Breast epithelium (tissue), 4 donors: Measurements from ENCODE around the gene BORCS6. TPM values are rescaled to one million over a fixed set of nuclear protein-coding genes. Genes with fewer than 3 reads are reported as not detected.

ENCODE experiments used
- DNase-seq, 2 donors: peaks; one replicate each; pipeline ENCODE4 v3.0.0-alpha.2; 2019; ENCODE audit warnings: low spot score in 2 of 2
- H3K27ac ChIP-seq, 2 donors: fragments of 200-600 bp; sonication (generic) in 1 of 2; one replicate each; pipeline ENCODE4 v1.5.1; 2016 to 2019; ENCODE audit warnings: mild to moderate bottlenecking in 1 of 2
- H3K27me3 ChIP-seq, 2 donors: fragments of 200-600 bp; sonication (generic) in 1 of 2; one replicate each; pipeline versions ENCODE4 v1.5.1 to v1.6.0; 2017 to 2019; ENCODE audit warnings: control low read depth in 1 of 2, mild to moderate bottlenecking in 1 of 2
- H3K36me3 ChIP-seq: fragments of 200-600 bp; one replicate; pipeline ENCODE4 v1.5.1; 2019
- H3K4me1 ChIP-seq, 2 donors: fragments of 200-600 bp; sonication (generic); one replicate each; pipeline ENCODE4 v1.5.1; 2016 to 2019; ENCODE audit warnings: control low read depth in 1 of 2
- H3K4me3 ChIP-seq, 3 donors: fragments of 200-600 bp; sonication (generic); 1 replicate in 2 of 3; 2 replicates in 1 of 3; pipeline ENCODE4 v1.5.1; 2016 to 2019; ENCODE audit warnings: mild to moderate bottlenecking in 3 of 3, moderate library complexity in 2 of 3
- H3K9me3 ChIP-seq, 2 donors: fragments of 200-600 bp; sonication (generic) in 1 of 2; one replicate each; pipeline ENCODE4 v1.5.1; 2016 to 2019; ENCODE audit warnings: control low read depth in 1 of 2
- POLR2A ChIP-seq: fragments of 450-650 bp; IDR thresholded peaks from one replicate; pipeline ENCODE4 v1.6.1; 2016; ENCODE audit warnings: antibody characterized with exemption, mild to moderate bottlenecking, moderate library complexity
- POLR2AphosphoS5 ChIP-seq, 3 donors: sonication (generic); formaldehyde crosslinking; IDR thresholded peaks; one replicate each; pipeline ENCODE4 v1.6.1; 2017; ENCODE audit warnings: antibody characterized with exemption in 3 of 3
- intact Hi-C: fragments of 100-400 bp; cut with DNase I; formaldehyde crosslinking; loops from one replicate; pipeline ENCODE4 v1.15.1; 2023; ENCODE audit warnings: low total_unique reads
- total RNA-seq, 3 donors: library from RNA; depleted of rRNA; stranded (reverse); fragments of >200 nt; gene quantifications; one replicate each; pipeline ENCODE4 v1.1.0, GENCODE V29; 2016
- TF ChIP-seq, protein P1 (sequence below), 3 donors: fragments of 450-650 bp; IDR thresholded peaks; one replicate each; pipeline ENCODE4 v1.5.1; 2016 to 2017; ENCODE audit warnings: antibody characterized with exemption in 3 of 3, mild to moderate bottlenecking in 3 of 3, moderate library complexity in 3 of 3

The BORCS6 gene
- total RNA-seq, 3 donors from 2014 or later: 8.5 to 11.5 (median 10.8) TPM

DNA sequence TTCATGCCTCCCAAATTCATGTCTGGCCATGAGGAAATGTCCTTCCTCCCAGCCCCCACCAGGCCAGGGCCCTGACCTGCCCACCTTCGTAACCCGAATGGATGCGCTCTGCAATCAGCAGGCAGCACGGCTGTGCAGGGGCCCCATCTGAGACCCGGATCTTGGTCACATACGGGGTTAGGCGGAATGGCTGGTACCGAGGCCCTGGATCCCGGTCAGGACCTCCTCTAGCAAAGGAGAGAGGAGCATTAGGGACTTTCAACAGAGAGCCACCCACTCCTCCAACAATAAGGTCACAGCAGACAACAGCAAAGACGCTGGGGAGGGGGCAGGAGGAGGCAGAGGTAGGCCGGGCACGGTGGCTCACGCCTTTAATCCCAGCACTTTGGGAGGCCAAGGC lies 41.4 kb downstream of the BORCS6 start:
- Histone ChIP-seq H3K9me3 (no peaks in the 10 kb centered on the region), H3K27me3 (no peaks in the 10 kb centered on the region), H3K27ac (peak overlapping the region; percentile 65 to 99), H3K4me3 (peak overlapping the region in 1 of 3 donors; percentile 13), H3K4me1 (peaks cover 10 to 13% of the 10 kb centered on the region in 2 donors), H3K36me3 (peaks cover 45% of the 10 kb centered on the region)
- DNase-seq: no peak
- intact Hi-C loops: no loop called here
- TF ChIP-seq, protein P1, sequence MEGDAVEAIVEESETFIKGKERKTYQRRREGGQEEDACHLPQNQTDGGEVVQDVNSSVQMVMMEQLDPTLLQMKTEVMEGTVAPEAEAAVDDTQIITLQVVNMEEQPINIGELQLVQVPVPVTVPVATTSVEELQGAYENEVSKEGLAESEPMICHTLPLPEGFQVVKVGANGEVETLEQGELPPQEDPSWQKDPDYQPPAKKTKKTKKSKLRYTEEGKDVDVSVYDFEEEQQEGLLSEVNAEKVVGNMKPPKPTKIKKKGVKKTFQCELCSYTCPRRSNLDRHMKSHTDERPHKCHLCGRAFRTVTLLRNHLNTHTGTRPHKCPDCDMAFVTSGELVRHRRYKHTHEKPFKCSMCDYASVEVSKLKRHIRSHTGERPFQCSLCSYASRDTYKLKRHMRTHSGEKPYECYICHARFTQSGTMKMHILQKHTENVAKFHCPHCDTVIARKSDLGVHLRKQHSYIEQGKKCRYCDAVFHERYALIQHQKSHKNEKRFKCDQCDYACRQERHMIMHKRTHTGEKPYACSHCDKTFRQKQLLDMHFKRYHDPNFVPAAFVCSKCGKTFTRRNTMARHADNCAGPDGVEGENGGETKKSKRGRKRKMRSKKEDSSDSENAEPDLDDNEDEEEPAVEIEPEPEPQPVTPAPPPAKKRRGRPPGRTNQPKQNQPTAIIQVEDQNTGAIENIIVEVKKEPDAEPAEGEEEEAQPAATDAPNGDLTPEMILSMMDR (IDR thresholded peaks at IDR 0.05): no peak
- TF ChIP-seq POLR2AphosphoS5 (IDR thresholded peaks at IDR 0.05) (no peak), POLR2A (no peak)

DNA sequence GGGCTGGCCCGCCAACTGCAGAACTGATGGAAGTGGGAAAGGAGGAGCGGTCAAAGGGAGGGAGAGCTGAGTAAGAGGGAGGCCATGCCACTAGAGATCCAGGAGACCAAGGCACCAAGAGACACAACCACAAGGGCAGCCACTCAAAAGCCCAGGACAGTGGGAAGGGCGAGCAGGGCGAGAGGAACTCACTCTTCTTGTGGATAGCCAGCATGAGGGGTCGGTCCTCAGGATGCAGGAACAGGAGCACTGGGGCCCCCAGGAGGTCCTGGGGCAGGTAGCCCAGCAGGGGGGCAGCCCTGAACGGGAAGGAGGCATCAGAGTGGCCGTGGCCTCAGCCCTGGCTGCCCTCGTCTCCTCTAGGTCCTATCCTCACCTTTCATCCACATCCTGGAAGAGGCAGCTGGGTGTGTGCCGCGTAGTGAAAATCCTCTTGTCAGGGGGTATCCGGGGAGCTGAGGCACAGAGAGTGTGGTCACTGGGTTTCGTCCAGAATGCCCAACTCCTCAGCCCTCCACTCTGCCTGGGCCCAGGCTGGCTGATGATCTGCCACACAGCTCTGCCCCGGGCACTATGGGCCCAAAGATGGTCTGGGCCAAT lies 42.1 kb downstream of the BORCS6 start:
- Histone ChIP-seq H3K27me3 (no peaks in the 10 kb centered on the region), H3K4me1 (peaks cover 10% of the 10 kb centered on the region in 2 donors), H3K36me3 (peaks cover 45% of the 10 kb centered on the region), H3K4me3 (peak overlapping the region in 1 of 3 donors; percentile 13), H3K9me3 (no peaks in the 10 kb centered on the region), H3K27ac (peak overlapping the region; percentile 65 to 99)
- no peak for DNase-seq
- TF ChIP-seq POLR2A (no peak), POLR2AphosphoS5 (IDR thresholded peaks at IDR 0.05) (peak in 1 of 3 donors; percentile 36)
- intact Hi-C loops: no loop called here

DNA sequence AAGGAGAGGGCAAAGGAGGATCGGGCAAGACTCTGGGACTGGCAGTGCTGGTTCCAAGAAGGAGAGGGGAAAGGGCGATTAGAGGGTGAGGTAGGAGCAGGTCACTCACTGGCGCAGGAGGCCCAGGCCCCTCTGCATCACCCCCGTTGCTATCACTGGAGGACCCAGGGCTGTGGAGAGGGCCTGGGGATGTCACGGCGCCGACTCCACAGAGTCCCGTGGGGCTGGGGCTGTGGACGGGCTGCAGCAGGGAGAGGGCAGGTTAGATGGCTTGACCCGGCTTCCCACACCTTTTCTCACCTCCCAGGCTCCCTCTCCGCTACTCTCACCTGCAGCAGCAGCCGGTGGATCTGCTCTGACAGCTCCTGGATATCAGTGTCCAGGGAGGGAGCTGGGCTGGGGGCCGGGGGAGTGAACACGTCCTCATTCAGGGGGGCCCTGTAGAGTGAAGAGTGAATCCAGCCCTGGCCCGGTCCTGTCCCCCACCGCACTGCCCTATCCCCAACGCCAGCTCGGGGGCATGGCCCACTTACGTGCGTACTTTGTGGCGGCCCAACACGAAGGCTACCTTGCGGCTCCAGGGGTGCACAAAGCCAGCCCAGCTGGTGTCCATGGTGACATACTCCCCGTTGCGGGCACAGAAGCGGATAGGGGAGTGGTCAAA lies 42.7 kb downstream of the BORCS6 start:
- intact Hi-C loops: no loop called here
- peaks cover 5 to 6% of the 10 kb centered on the region in 2 donors for H3K4me1 ChIP-seq

DNA sequence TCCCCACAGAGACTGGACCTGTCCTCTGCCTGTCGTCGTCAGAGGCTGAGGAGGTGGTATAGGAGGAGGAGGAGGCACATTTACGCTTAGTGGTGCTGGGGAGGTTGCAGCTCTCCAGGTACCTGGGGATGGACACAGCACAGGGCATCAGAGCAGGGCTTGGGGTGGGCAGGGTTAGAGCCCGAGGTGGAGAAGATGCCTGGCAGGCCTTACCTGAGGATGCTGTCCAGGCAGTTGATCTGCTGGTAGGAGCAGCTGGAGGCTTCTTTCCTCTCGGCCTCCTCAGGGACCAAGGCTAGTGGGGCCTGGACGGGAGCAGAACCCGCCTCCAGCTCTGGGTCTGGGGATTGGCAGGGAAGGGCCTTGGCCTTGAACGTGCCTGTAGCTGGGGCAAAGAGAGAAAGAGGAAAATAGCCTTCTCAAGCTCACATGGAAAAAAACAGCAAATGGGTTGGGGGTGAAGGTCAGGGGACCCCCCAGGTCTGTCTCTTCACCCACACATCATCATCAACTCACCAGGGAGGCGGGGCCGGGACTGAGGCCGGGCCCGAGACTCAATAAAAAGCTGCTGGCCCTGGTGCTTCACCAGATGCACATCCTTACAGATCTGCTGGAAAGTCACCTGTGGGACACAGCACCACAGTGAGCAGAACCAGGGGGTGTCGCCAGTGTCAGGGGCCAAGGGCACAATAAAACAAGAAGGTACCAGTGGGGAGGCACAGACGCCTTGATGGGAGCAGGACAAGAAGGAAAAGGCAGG lies 43.4 kb downstream of the BORCS6 start:
- DNase-seq: no peak
- Histone ChIP-seq H3K36me3 (peaks cover 53% of the 10 kb centered on the region), H3K27ac (peak overlapping the region; percentile 65 to 99), H3K27me3 (no peaks in the 10 kb centered on the region), H3K4me1 (peaks cover 5 to 6% of the 10 kb centered on the region in 2 donors), H3K4me3 (no peak overlapping the region), H3K9me3 (no peaks in the 10 kb centered on the region)
- intact Hi-C loops: no loop called here
- TF ChIP-seq POLR2A (no peak), POLR2AphosphoS5 (IDR thresholded peaks at IDR 0.05) (peak in 1 of 3 donors; percentile 18)
- TF ChIP-seq, protein P1 (IDR thresholded peaks at IDR 0.05): no peak

More for the DNA sequence above, 42.7 kb downstream of the BORCS6 start:
- H3K4me3 ChIP-seq: no peak overlapping the region
- DNase-seq: no peak
- H3K27me3 ChIP-seq: no peaks in the 10 kb centered on the region
- H3K9me3 ChIP-seq: no peaks in the 10 kb centered on the region
- peak overlapping the region; percentile 65 to 99 for H3K27ac ChIP-seq
- peaks cover 46% of the 10 kb centered on the region for H3K36me3 ChIP-seq
- TF ChIP-seq POLR2AphosphoS5 (IDR thresholded peaks at IDR 0.05) (no peak), POLR2A (no peak)
- TF ChIP-seq, protein P1 (IDR thresholded peaks at IDR 0.05): no peak

DNA sequence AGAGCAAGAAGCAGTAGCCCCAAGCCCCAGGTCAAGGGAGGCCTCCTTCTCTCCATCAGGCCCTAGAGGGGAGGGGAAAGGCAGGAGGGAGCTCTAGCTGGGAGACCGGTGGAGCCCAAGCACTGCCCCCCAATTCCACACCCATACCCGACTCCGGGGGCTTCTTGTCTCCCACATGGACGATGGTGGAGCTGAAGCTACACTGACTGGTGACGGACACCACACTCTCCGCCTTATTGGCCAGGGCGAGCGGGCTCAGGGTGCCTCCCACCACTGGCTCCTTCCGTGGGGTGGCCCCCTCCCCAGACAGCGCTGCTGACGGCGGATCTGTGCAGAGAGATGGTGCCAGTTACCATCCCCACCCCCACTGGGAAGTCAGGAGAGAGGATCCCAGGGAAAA lies 44.2 kb downstream of the BORCS6 start:
- Histone ChIP-seq H3K4me3 (no peak overlapping the region), H3K4me1 (peaks cover 3 to 5% of the 10 kb centered on the region in 2 donors), H3K9me3 (no peaks in the 10 kb centered on the region), H3K27ac (peak overlapping the region; percentile 65 to 99), H3K36me3 (peaks cover 53% of the 10 kb centered on the region), H3K27me3 (no peaks in the 10 kb centered on the region)
- no peak for DNase-seq
- TF ChIP-seq POLR2A: no peak
- TF ChIP-seq, protein P1 (IDR thresholded peaks at IDR 0.05): no peak
- TF ChIP-seq POLR2AphosphoS5 (IDR thresholded peaks at IDR 0.05): peak in 1 of 3 donors; percentile 3
- intact Hi-C loops: no loop called here
